Measurements from ENCODE around the gene GAD1. TPM values are rescaled to one million over a fixed set of nuclear protein-coding genes. Genes with fewer than 3 reads are reported as not detected.

Gene GAD1
- polyA plus RNA-seq, 1 of the 3 experiments (the other 2 are of a cell fraction), result 0.20 TPM

DNA sequence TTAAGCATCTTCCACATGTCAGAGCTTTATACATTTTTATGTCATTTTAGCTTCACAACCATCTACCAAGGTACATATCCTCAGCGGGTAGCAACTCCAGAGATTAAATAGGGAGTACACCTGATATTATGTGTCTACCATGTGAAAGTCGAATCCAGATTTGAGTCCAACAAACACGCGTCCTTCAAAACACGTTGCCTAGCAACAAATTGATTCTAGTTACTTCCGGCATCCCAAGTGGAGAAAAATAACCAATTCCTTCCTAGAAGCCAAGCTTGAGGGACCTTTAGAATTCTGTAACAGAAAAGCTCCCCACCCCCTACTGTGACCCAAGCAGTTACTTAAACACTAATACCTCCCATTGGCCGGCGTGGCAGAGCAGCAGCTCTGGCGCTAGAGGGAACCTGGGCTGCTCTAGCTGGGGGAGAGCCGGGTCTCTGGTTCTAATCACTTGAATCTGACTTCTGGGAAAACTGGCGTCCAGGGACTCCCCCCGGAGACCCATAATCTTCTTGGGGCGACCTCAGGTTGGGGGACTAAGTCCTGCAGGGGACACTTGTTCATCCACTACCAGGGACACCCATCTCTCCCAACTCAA lies 46.6 kb upstream of the GAD1 start, which contains the start of gene ERICH2:
ERICH2 (plus strand) TSS at position 371 of the 598 bp plus-strand sequence. CDS start 304 bp downstream, outside the sequence.
- peak within 1 kb of the TSS; percentile 88 for H3K4me2 ChIP-seq
- no peaks in the 10 kb centered on the region for H3K79me2 ChIP-seq (ENCODE audit: insufficient read depth)
- H3K27me3 ChIP-seq (ENCODE audit: insufficient read depth), result peaks cover 29% of the 10 kb centered on the region
- H4K20me1 ChIP-seq (ENCODE audit: insufficient read depth), result no peaks in the 10 kb centered on the region
- no peaks in the 10 kb centered on the region for H3K36me3 ChIP-seq (replicated peaks in 1 of 2; ENCODE audit: control insufficient read depth in 1 of 2, insufficient read depth in 2 of 2, low read length in 1 of 2)
- DNase-seq, result peak; percentile 65
- no peaks in the 10 kb centered on the region for H3K9me2 ChIP-seq
- ChIA-PET CTCF (interaction anchor here (1.1 to 1.8 kb wide), 3 partner anchors 48 to 534 kb away, joined by 3 to 6 read pairs (median 4); no protein-coding TSS in a partner anchor), POLR2A (no interaction called here)
- H2AFZ ChIP-seq (ENCODE audit: low read depth), result peak within 1 kb of the TSS; percentile 97
- no peak within 1 kb of the TSS for H3K27ac ChIP-seq (ENCODE audit: low read depth in 2 of 2, low read length in 1 of 2)
- peaks cover 0 to 11% of the 10 kb centered on the region in 2 experiments; a peak in 1 of 4 replicates for H3K4me1 ChIP-seq (ENCODE audit: control insufficient read depth in 1 of 2, insufficient read depth in 2 of 2, low read depth in 1 of 2, low read length in 1 of 2)
- TF ChIP-seq GATA2 (CRISPR knock-in tag; IDR thresholded peaks at IDR 0.05), result no peak
- TF ChIP-seq, protein P1, sequence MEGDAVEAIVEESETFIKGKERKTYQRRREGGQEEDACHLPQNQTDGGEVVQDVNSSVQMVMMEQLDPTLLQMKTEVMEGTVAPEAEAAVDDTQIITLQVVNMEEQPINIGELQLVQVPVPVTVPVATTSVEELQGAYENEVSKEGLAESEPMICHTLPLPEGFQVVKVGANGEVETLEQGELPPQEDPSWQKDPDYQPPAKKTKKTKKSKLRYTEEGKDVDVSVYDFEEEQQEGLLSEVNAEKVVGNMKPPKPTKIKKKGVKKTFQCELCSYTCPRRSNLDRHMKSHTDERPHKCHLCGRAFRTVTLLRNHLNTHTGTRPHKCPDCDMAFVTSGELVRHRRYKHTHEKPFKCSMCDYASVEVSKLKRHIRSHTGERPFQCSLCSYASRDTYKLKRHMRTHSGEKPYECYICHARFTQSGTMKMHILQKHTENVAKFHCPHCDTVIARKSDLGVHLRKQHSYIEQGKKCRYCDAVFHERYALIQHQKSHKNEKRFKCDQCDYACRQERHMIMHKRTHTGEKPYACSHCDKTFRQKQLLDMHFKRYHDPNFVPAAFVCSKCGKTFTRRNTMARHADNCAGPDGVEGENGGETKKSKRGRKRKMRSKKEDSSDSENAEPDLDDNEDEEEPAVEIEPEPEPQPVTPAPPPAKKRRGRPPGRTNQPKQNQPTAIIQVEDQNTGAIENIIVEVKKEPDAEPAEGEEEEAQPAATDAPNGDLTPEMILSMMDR (IDR thresholded peaks at IDR 0.05), result peak; percentile 20; the same call in 1 of the 2 replicates
- H3K4me3 ChIP-seq (ENCODE audit: low read depth in 2 of 2, low read length in 1 of 2), result peak within 1 kb of the TSS; percentile 57 to 74
- peaks cover 10% of the 10 kb centered on the region for H3F3A ChIP-seq (replicated peaks; ENCODE audit: insufficient read depth)
- peak within 1 kb of the TSS; percentile 31; the same call in 1 of the 2 replicates for H3K9ac ChIP-seq
- H3K9me3 ChIP-seq, result no peaks in the 10 kb centered on the region
- 5% methylated on average over 13 of the region's 13 CpGs for WGBS (ENCODE audit: low lambda C conversion rate)

DNA sequence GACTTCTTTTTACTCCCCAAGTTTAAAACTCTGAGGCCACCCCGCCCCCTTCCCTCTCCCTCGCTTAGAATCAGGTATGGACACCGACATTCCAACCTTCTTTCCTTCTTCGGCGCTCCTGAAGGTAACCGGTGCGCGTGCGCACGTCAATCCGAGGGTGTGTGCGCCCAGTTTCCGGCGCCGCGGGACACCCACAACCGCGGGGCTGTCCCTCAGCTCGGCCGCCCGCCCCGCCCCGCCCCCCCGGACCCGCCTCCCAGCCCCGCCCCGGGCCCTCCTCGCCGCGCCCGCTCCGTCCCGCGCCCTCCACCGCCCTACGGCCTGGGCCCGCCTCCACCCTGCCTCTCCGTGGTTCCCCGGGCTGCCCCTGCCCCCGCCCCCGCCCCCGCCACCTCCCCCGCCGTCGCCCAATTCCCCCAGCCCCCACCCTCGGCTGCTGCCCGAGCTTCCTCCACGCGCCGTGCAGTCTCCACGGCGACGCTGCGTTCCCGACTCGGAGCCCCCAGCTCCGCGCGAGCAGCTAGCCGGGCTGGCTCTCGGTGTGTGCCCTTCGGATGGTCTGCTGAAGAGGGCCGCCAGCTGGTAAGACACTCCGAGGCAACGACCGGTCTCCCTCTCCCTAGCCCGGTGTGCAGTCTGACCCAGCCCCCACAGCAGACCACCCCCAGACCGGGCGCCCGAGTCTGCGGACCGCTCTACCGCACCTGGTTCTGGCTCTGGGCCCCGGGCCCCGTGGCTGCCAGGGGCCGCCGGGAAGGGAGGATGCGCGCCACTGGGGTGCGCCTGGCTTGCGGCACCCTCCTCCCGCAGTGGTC lies 45.9 kb upstream of the GAD1 start:
- peaks cover 29% of the 10 kb centered on the region for H3K27me3 ChIP-seq (ENCODE audit: insufficient read depth)
- no peak for TF ChIP-seq EP300 (IDR thresholded peaks at IDR 0.05; ENCODE audit: borderline replicate concordance in 1 of 2, low read depth in 1 of 2, low read length in 1 of 2)
- TF ChIP-seq NRF1 (IDR thresholded peaks at IDR 0.05; ENCODE audit: low read depth, low read length), result peak; percentile 73
- H3K9me2 ChIP-seq, result no peaks in the 10 kb centered on the region
- WGBS (ENCODE audit: low lambda C conversion rate), result 2% methylated on average over 48 of the region's 82 CpGs
- no peak overlapping the region for H3K27ac ChIP-seq (ENCODE audit: low read depth in 2 of 2, low read length in 1 of 2)
- ChIA-PET CTCF (interaction anchor here (1.1 to 1.8 kb wide), 3 partner anchors 48 to 535 kb away, joined by 3 to 6 read pairs (median 4); no protein-coding TSS in a partner anchor), POLR2A (no interaction called here)
- no peaks in the 10 kb centered on the region for H3K36me3 ChIP-seq (replicated peaks in 1 of 2; ENCODE audit: control insufficient read depth in 1 of 2, insufficient read depth in 2 of 2, low read length in 1 of 2)
- peak overlapping the region; percentile 88 for H3K4me2 ChIP-seq
- H3K4me1 ChIP-seq (ENCODE audit: control insufficient read depth in 1 of 2, insufficient read depth in 2 of 2, low read depth in 1 of 2, low read length in 1 of 2), result peaks cover 0 to 11% of the 10 kb centered on the region in 2 experiments; a peak in 1 of 4 replicates
- no peaks in the 10 kb centered on the region for H3K79me2 ChIP-seq (ENCODE audit: insufficient read depth)
- no peaks in the 10 kb centered on the region for H4K20me1 ChIP-seq (ENCODE audit: insufficient read depth)
- peak; percentile 88 for DNase-seq
- peaks cover 10% of the 10 kb centered on the region for H3F3A ChIP-seq (replicated peaks; ENCODE audit: insufficient read depth)
- no peaks in the 10 kb centered on the region for H3K9me3 ChIP-seq
- peak overlapping the region; percentile 57 to 74 for H3K4me3 ChIP-seq (ENCODE audit: low read depth in 2 of 2, low read length in 1 of 2)
- H2AFZ ChIP-seq (ENCODE audit: low read depth), result peak overlapping the region; percentile 97
- H3K9ac ChIP-seq, result peak overlapping the region; percentile 31; the same call in 1 of the 2 replicates

DNA sequence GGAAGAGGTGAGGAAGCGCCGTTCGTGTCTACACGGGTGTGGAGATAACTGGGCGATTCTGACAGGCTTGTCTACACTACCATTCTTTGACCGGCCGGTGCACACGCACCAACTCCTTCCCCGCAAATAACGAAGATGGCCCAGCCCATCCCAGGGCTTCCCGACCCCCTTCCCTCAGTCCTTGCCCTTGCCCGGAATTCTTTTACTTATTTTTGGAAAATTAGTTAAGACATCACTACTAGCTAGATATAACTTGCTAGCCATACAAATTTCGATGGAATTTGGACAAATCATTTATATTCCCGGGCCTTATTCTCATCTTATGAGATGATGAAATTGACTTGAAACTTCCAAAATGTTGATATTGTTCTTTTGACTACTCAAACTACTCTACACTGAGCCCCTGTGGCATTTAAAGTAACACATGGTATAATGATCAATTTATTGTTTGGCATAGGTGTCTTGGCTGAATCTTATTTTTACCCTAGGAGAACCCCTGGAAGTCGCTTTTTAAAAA lies 45.2 kb upstream of the GAD1 start:
- no peaks in the 10 kb centered on the region for H3K9me3 ChIP-seq
- no peaks in the 10 kb centered on the region for H4K20me1 ChIP-seq (ENCODE audit: insufficient read depth)
- peaks cover 32% of the 10 kb centered on the region for H3K27me3 ChIP-seq (ENCODE audit: insufficient read depth)
- no peak for TF ChIP-seq RFX5 (IDR thresholded peaks at IDR 0.05; ENCODE audit: low read length)
- TF ChIP-seq EZH2phosphoT487 (IDR thresholded peaks at IDR 0.05; ENCODE audit: borderline replicate concordance, low read depth), result no peak; the same call in 1 of the 2 replicates
- no peak for TF ChIP-seq ELF1 (IDR thresholded peaks at IDR 0.05)
- no peak for TF ChIP-seq POLR2AphosphoS5 (IDR thresholded peaks at IDR 0.05; ENCODE audit: low read depth, low read length)
- TF ChIP-seq, protein P2, sequence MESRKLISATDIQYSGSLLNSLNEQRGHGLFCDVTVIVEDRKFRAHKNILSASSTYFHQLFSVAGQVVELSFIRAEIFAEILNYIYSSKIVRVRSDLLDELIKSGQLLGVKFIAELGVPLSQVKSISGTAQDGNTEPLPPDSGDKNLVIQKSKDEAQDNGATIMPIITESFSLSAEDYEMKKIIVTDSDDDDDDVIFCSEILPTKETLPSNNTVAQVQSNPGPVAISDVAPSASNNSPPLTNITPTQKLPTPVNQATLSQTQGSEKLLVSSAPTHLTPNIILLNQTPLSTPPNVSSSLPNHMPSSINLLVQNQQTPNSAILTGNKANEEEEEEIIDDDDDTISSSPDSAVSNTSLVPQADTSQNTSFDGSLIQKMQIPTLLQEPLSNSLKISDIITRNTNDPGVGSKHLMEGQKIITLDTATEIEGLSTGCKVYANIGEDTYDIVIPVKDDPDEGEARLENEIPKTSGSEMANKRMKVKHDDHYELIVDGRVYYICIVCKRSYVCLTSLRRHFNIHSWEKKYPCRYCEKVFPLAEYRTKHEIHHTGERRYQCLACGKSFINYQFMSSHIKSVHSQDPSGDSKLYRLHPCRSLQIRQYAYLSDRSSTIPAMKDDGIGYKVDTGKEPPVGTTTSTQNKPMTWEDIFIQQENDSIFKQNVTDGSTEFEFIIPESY (IDR thresholded peaks at IDR 0.05; ENCODE audit: borderline replicate concordance, low read depth), result no peak
- TF ChIP-seq RAD21 (IDR thresholded peaks at IDR 0.05; ENCODE audit: low read length), result no peak
- TF ChIP-seq YY1 (IDR thresholded peaks at IDR 0.05; ENCODE audit: low read depth), result no peak
- H3K4me2 ChIP-seq, result peak overlapping the region; percentile 78; the same call in 1 of the 2 replicates
- no peak overlapping the region for H3K9ac ChIP-seq
- H3K4me1 ChIP-seq (ENCODE audit: control insufficient read depth in 1 of 2, insufficient read depth in 2 of 2, low read depth in 1 of 2, low read length in 1 of 2), result peaks cover 0 to 11% of the 10 kb centered on the region in 2 experiments; a peak in 1 of 4 replicates
- peak overlapping the region; percentile 41; the same call in 1 of the 2 replicates for H2AFZ ChIP-seq (ENCODE audit: low read depth)
- no peak for DNase-seq
- H3K9me2 ChIP-seq, result no peaks in the 10 kb centered on the region
- H3K36me3 ChIP-seq (replicated peaks in 1 of 2; ENCODE audit: control insufficient read depth in 1 of 2, insufficient read depth in 2 of 2, low read length in 1 of 2), result no peaks in the 10 kb centered on the region
- peaks cover 10% of the 10 kb centered on the region for H3F3A ChIP-seq (replicated peaks; ENCODE audit: insufficient read depth)
- ChIA-PET CTCF (interaction anchor here (1.0 to 1.8 kb wide), 3 partner anchors 47 to 378 kb away, joined by 4 to 6 read pairs (median 4); no protein-coding TSS in a partner anchor), POLR2A (no interaction called here)
- peak overlapping the region; percentile 48 to 59 for H3K4me3 ChIP-seq (ENCODE audit: low read depth in 2 of 2, low read length in 1 of 2)
- no peak overlapping the region for H3K27ac ChIP-seq (ENCODE audit: low read depth in 2 of 2, low read length in 1 of 2)
- WGBS (ENCODE audit: low lambda C conversion rate), result 11% methylated on average over 10 of the region's 15 CpGs
- H3K79me2 ChIP-seq (ENCODE audit: insufficient read depth), result no peaks in the 10 kb centered on the region

Data from SK-N-SH (cell line).